ENCODE results near the gene PALM.
"Not testable (repeated sequence)": the region's sequence is repeated elsewhere in the genome, so short reads cannot be mapped to it uniquely, and the experiment has no call there.

DNA sequence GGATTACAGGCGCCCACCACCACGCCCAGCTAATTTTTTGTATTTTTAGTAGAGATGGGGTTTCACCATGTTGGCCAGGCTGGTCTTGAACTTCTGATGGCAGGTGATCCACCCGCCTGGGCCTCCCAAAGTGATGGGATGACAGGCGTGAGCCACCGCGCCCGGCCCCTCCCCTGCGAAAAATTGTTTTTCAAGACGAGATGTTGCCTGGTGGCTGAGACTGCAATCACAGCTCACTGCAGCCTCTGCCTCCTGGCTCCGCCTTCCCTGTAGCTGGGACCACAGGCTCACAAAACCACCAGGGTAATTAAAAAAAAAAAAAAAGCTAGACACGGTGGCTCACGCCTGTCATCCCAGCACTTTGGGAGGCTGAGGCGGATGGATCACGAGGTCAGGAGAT lies 8.8 kb upstream of the PALM start:
- TF ChIP-seq, protein P1, sequence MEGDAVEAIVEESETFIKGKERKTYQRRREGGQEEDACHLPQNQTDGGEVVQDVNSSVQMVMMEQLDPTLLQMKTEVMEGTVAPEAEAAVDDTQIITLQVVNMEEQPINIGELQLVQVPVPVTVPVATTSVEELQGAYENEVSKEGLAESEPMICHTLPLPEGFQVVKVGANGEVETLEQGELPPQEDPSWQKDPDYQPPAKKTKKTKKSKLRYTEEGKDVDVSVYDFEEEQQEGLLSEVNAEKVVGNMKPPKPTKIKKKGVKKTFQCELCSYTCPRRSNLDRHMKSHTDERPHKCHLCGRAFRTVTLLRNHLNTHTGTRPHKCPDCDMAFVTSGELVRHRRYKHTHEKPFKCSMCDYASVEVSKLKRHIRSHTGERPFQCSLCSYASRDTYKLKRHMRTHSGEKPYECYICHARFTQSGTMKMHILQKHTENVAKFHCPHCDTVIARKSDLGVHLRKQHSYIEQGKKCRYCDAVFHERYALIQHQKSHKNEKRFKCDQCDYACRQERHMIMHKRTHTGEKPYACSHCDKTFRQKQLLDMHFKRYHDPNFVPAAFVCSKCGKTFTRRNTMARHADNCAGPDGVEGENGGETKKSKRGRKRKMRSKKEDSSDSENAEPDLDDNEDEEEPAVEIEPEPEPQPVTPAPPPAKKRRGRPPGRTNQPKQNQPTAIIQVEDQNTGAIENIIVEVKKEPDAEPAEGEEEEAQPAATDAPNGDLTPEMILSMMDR (IDR thresholded peaks at IDR 0.05; ENCODE audit: low read depth, low read length): not testable (repeated sequence)
- not testable (repeated sequence) for TF ChIP-seq EZH2phosphoT487 (IDR thresholded peaks at IDR 0.05; ENCODE audit: low read depth)

Data from OCI-LY3 (cell line).